MM.1S (cell line): ENCODE measurements around the gene GRIN1.
"Not testable (repeated sequence)": the region's sequence is repeated elsewhere in the genome, so short reads cannot be mapped to it uniquely, and the experiment has no call there.

Experiments
- DNase-seq: peaks from one replicate; pipeline ENCODE4 v3.0.0-alpha.2; 2015
- H2AFZ ChIP-seq: fragments of 300-600 bp; sonication (generic); 2 replicates; pipeline ENCODE4 v1.6.0; 2016; ENCODE audit warnings: antibody characterized with exemption, low read length
- H3F3A ChIP-seq: fragments of 300-600 bp; sonication (generic); 2 replicates; pipeline ENCODE4 v1.6.1; 2016; ENCODE audit warnings: mild to moderate bottlenecking, antibody characterized with exemption, low read length, moderate library complexity, mixed read lengths; ENCODE audit not compliant: insufficient read depth
- H3K27ac ChIP-seq: fragments of 300-600 bp; sonication (generic); 2 replicates; pipeline ENCODE4 v1.5.1; 2016; ENCODE audit warnings: mild to moderate bottlenecking, low read length
- H3K27me3 ChIP-seq: fragments of 300-600 bp; sonication (generic); replicated peaks from 2 replicates; pipeline ENCODE4 v1.6.0; 2016; ENCODE audit warnings: low read length; ENCODE audit not compliant: insufficient read depth
- H3K36me3 ChIP-seq: fragments of 300-600 bp; sonication (generic); replicated peaks from 2 replicates; pipeline ENCODE4 v1.6.1; 2016; ENCODE audit warnings: mild to moderate bottlenecking, low read length, mixed read lengths; ENCODE audit not compliant: insufficient read depth
- H3K4me1 ChIP-seq: fragments of 300-600 bp; sonication (generic); 2 replicates; pipeline ENCODE4 v1.6.1; 2016; ENCODE audit warnings: low read length, mixed read lengths
- H3K4me2 ChIP-seq: fragments of 300-600 bp; sonication (generic); 2 replicates; pipeline ENCODE4 v1.6.0; 2016; ENCODE audit warnings: low read depth, low read length
- H3K4me3 ChIP-seq: fragments of 300-600 bp; sonication (generic); 2 replicates; pipeline ENCODE4 v1.5.1; 2016; ENCODE audit warnings: low read length, mixed read lengths
- H3K79me2 ChIP-seq: fragments of 300-600 bp; sonication (generic); 2 replicates; pipeline ENCODE4 v1.6.1; 2016; ENCODE audit warnings: mixed run types, low read length, mixed read lengths
- H3K9ac ChIP-seq: fragments of 300-600 bp; sonication (generic); 2 replicates; pipeline ENCODE4 v1.6.1; 2016; ENCODE audit warnings: low read length, mixed read lengths
- H3K9me2 ChIP-seq: fragments of 300-600 bp; sonication (generic); replicated peaks from 2 replicates; pipeline ENCODE4 v1.6.1; 2016; ENCODE audit warnings: mild to moderate bottlenecking, low read length, mixed read lengths; ENCODE audit not compliant: insufficient read depth
- H3K9me3 ChIP-seq: fragments of 300-600 bp; sonication (generic); replicated peaks from 2 replicates; pipeline ENCODE4 v1.6.1; 2016; ENCODE audit warnings: mild to moderate bottlenecking, low read length, mixed read lengths; ENCODE audit not compliant: insufficient read depth
- H4K20me1 ChIP-seq: fragments of 300-600 bp; sonication (generic); 2 replicates; pipeline ENCODE4 v1.6.1; 2016; ENCODE audit warnings: mild to moderate bottlenecking, low read length, moderate library complexity, mixed read lengths; ENCODE audit not compliant: insufficient read depth
- EZH2 ChIP-seq: fragments of 300-600 bp; sonication (generic); optimal IDR thresholded peaks from 2 replicates; pipeline ENCODE3; 2017; ENCODE audit warnings: low read depth, mild to moderate bottlenecking, antibody characterized with exemption, low read length, mixed read lengths
- EZH2phosphoT487 ChIP-seq: fragments of 300-600 bp; sonication (generic); IDR thresholded peaks from 2 replicates; pipeline ENCODE4 v1.6.1; 2018; ENCODE audit warnings: antibody characterized with exemption, low read length
- TF ChIP-seq, protein P1 (sequence below): fragments of 300-600 bp; sonication (generic); IDR thresholded peaks from 2 replicates; pipeline ENCODE4 v1.5.1; 2016; ENCODE audit warnings: antibody characterized with exemption, low read length, mixed read lengths

GRIN1 gene

DNA sequence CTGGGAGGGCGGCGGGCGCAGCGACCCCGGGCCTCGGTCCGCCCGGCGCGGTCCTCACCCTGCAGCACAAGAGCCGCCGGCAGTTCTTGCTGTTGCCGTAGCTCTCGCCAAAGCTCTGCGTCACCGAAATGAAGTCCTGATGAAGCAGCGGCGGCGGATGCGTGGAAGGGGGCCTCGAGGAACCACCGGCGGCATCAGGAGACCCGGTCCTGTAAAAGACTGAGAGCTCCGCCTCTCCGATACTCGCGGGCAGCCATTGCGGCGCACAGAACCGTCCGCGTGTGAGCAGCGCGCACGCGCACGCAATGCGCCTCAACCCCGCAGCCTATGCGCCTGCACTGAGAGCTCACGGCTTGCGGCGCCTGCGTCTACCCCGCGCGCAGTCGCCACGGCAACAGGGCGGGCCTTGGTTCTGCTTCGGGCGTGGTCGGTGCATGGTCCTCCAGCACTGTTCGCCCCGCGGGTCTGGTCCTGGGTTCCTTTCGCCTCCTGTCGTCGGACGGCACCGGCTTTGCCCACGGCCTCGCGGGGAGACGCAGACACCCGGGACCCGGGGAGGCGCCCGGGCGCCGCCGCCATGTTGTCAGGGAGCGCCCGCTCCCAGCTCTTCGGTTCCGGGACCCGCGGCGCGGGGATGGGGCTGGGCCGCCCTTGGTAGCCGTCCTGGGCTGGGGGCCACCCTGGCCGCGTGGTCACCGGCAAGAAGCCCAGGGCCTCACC lies 9.3 kb upstream of the GRIN1 start:
- peaks cover 48% of the 10 kb centered on the region for H3K27me3 ChIP-seq
- no peaks in the 10 kb centered on the region for H3K9me3 ChIP-seq
- H3K9me2 ChIP-seq, result no peaks in the 10 kb centered on the region
- H2AFZ ChIP-seq, result peak overlapping the region; percentile 80
- peaks cover 9% of the 10 kb centered on the region; the same call in 1 of the 2 replicates for H3F3A ChIP-seq
- DNase-seq, result peak; percentile 87
- H3K36me3 ChIP-seq, result no peaks in the 10 kb centered on the region
- H3K9ac ChIP-seq, result peak overlapping the region; percentile 47; the same call in 1 of the 2 replicates
- H3K27ac ChIP-seq, result no peak overlapping the region
- no peaks in the 10 kb centered on the region for H4K20me1 ChIP-seq
- peak overlapping the region; percentile 75 for H3K4me3 ChIP-seq
- no peaks in the 10 kb centered on the region for H3K79me2 ChIP-seq
- H3K4me1 ChIP-seq, result 0 out of 2 replicates have a peak, but pooled peaks cover 8% of the 10 kb centered on the region
- TF ChIP-seq, protein P1, sequence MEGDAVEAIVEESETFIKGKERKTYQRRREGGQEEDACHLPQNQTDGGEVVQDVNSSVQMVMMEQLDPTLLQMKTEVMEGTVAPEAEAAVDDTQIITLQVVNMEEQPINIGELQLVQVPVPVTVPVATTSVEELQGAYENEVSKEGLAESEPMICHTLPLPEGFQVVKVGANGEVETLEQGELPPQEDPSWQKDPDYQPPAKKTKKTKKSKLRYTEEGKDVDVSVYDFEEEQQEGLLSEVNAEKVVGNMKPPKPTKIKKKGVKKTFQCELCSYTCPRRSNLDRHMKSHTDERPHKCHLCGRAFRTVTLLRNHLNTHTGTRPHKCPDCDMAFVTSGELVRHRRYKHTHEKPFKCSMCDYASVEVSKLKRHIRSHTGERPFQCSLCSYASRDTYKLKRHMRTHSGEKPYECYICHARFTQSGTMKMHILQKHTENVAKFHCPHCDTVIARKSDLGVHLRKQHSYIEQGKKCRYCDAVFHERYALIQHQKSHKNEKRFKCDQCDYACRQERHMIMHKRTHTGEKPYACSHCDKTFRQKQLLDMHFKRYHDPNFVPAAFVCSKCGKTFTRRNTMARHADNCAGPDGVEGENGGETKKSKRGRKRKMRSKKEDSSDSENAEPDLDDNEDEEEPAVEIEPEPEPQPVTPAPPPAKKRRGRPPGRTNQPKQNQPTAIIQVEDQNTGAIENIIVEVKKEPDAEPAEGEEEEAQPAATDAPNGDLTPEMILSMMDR, result no peak
- TF ChIP-seq EZH2phosphoT487 (no peak), EZH2 (no peak)
- H3K4me2 ChIP-seq, result peak overlapping the region; percentile 83

DNA sequence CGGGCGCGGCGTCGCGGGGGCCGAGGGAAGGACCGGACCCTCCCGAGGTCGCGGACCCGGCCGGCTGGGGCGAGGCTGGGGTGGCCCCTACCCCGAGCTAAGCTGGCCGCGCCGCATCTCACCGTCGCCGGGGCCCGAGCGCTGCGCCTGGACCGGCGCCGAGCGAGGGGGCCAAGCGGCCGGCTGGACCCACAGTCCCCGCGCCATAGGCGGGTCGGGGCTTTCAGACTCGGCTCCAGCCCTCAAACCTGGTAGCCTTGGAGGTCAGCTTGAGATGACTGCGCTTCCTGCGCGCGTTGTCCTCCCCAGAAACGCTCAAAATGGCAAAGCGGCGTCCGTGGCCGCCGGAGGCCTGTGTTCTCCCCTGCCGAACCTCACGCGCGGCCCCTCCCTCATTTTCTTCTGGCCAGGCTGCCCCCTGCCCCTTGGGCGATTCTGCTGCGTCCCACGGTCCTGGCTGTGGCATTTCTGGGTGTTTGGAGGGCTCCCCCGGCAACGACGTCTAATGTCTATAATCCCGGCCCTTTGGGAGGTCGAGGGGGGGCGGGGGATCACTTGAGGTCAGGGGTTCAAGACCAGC lies 8.7 kb upstream of the GRIN1 start:
- no peak for DNase-seq
- peaks cover 9% of the 10 kb centered on the region; the same call in 1 of the 2 replicates for H3F3A ChIP-seq
- peaks cover 54% of the 10 kb centered on the region for H3K27me3 ChIP-seq
- H3K9me2 ChIP-seq, result no peaks in the 10 kb centered on the region
- TF ChIP-seq, protein P1, result no peak
- TF ChIP-seq EZH2 (no peak), EZH2phosphoT487 (no peak)
- no peak overlapping the region for H3K9ac ChIP-seq
- 0 out of 2 replicates have a peak, but pooled peaks cover 8% of the 10 kb centered on the region for H3K4me1 ChIP-seq
- no peaks in the 10 kb centered on the region for H3K9me3 ChIP-seq
- no peaks in the 10 kb centered on the region for H4K20me1 ChIP-seq
- H2AFZ ChIP-seq, result peak overlapping the region; percentile 80; the same call in 1 of the 2 replicates
- H3K36me3 ChIP-seq, result no peaks in the 10 kb centered on the region
- H3K4me3 ChIP-seq, result peak overlapping the region; percentile 75
- H3K27ac ChIP-seq, result no peak overlapping the region
- peak overlapping the region; percentile 83; the same call in 1 of the 2 replicates for H3K4me2 ChIP-seq
- H3K79me2 ChIP-seq, result no peaks in the 10 kb centered on the region

DNA sequence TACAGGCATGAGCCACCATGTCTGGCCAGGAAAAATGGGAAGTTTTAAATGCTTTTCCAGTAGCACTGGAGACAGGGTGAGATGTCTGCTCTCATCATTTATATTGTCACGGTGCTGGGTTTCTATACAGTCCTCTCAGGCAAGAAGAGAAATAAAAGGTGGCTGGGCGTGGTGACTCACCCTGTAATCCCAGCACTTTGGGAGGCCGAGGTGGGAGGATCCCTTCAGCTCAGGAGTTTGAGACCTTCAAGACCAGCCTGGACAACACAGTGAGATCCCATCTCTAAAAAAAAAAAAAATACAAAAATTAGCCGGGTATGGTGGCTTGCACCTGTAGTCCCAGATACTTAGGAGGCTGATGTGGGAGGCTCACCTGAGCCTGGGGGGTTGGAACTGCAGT lies 4.8 kb upstream of the GRIN1 start:
- Histone ChIP-seq H3K4me3 (no peak overlapping the region), H3K4me2 (no peak overlapping the region), H3F3A (no peaks in the 10 kb centered on the region), H4K20me1 (no peaks in the 10 kb centered on the region), H3K79me2 (no peaks in the 10 kb centered on the region), H3K9me3 (no peaks in the 10 kb centered on the region), H2AFZ (no peak overlapping the region), H3K9me2 (no peaks in the 10 kb centered on the region), H3K27ac (no peak overlapping the region), H3K9ac (no peak overlapping the region), H3K27me3 (peaks cover 71% of the 10 kb centered on the region), H3K4me1 (no peaks in the 10 kb centered on the region), H3K36me3 (no peaks in the 10 kb centered on the region)
- TF ChIP-seq, protein P1, result no peak
- TF ChIP-seq EZH2 (no peak), EZH2phosphoT487 (no peak)
- DNase-seq, result no peak

DNA sequence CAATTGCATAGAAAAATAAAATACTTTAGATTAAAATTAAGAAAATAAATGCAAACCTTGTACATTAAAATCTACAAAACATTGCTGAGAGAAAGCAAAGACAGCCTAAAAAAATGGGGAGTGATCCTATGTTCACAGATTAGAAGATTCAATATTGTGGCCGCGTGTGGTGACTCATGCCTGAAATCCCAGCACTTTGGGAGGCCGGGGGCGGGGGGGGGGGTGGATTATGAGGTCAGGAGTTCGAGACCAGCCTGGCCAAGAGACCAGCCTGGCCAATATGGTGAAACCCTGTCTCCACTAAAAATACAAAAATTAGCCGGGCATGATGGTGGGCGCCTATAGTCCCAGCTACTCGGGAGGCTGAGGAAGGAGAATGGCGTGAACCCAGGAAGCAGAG lies 3.8 kb upstream of the GRIN1 start:
- not testable (repeated sequence) for H3K79me2 ChIP-seq, H3K9me3 ChIP-seq, H3K36me3 ChIP-seq, H3K9ac ChIP-seq, H2AFZ ChIP-seq, DNase-seq, H4K20me1 ChIP-seq, H3F3A ChIP-seq, H3K4me2 ChIP-seq, H3K27ac ChIP-seq, H3K4me1 ChIP-seq, H3K9me2 ChIP-seq, H3K4me3 ChIP-seq
- H3K27me3 ChIP-seq, result peaks cover 79% of the 10 kb centered on the region
